HG03066 (cell line): ENCODE results near the gene ERAP2.

ENCODE experiments used
- ATAC-seq: cut with Tn5 transposase; IDR thresholded peaks from one replicate; pipeline ENCODE4 v1.9.1; 2021; ENCODE audit warnings: low read depth; ENCODE audit not compliant: unreplicated experiment

Gene ERAP2

DNA sequence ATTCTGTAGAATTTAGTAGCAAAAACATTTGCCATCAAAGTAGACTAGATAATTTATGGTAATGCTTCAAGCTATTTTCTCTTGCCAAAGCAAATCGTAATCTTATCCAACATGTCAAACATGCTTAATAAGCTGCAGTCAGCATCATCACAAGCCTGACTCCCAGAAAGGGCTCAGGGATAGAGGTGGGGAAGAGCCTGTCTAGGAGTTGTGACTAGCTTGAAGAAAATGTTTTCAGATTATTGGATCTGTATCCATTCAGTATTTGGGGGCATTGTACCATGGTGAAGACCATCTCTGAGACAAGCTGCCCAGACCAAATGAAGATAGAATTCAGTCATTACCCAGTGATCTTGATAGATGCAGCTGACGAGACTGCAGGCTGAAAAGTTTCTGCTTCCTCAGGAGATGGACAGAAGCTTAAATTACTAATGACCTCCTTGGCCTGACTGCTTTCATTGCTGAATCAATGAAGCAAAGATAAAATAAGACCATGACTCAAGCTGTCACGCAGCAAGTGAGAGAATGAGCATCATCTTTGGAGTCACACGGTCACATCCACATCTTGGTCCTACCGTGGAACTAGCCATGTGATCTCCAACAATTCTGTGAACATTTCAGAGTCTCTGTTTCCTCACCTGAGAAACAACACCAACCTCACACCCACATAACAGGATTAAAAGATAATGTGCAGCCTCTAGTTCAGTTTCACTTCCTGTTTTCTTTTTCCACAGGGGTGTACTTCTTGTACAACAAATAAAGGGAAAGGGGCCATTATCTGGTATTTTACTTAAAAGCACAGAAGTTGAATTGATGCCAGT lies 9.4 kb downstream of the ERAP2 start:
- peak; percentile 94 for ATAC-seq

DNA sequence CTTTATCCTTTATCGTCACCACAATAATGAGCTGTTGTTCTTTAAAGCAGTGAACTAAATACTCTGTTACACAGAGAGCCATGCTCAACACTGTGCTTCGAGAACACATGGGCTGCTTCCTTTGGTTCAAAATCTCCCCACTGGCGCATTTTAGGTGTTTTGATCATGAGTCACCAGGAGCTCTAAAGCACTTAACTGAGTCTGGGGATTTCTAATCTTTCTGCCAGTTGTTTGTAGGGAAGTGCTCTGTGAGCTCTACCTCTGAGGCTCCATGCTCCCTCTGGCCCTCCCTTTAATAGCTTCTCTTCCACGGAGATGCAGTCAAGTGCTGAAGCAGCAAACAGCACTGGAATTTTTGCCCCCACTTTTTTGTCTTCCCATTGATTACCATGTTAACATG lies 17.0 kb downstream of the ERAP2 start:
- ATAC-seq = no peak

DNA sequence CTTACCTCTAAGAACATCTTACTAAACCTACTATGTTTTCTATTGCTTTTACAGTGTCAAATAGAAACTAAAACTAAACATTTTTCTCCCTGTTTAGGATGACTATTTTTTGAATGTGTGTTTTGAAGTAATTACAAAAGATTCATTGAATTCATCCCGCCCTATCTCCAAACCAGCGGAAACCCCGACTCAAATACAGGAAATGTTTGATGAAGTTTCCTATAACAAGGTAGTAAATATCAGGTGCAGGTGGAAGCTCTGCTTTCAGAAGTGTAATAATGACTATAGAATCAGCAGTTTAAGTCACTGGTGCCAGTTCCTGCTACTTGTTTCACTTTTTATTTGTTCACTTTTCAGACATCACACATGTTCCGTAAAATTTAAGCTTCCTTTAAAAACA lies 20.0 kb downstream of the ERAP2 start:
- peak; percentile 74 for ATAC-seq

DNA sequence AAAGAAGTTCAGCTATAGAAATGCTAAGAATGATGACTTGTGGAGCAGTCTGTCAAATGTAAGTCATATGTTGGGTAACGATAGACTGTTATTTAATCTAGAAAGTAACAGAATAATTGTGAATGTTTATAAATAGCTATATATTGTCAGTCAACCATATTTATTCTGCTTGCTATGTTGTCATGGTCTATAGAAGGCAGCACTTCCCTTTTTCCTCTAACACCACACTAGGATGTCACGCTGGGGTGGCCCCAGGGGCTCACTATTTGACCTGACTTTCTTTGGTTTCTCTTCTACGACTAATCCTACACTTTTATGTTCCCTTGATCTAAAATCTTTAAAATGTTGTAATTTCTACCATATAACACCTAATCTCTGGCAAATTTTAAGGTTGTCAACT lies 20.5 kb downstream of the ERAP2 start:
- peak; percentile 92 for ATAC-seq

DNA sequence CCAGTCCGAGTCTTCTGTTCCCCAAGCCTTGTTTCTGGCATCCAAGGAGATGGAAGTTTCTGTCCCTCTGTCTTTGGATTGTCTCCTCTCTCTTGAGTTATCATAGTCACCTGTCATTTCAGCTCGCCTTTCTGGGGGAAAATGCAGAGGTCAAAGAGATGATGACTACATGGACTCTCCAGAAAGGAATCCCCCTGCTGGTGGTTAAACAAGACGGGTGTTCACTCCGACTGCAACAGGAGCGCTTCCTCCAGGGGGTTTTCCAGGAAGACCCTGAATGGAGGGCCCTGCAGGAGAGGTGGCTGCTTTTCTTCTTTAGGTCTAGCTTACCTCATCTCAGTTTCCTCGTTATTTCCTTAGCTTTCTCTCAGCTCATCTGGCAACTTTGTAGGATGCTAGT lies 25.1 kb downstream of the ERAP2 start:
- no peak for ATAC-seq

- ATAC-seq = no peak
These were observed 25.5 kb downstream of the ERAP2 start for GRCh38 chr5:96901841-96902240.

- ATAC-seq = no peak
These were observed 26.6 kb downstream of the ERAP2 start for GRCh38 chr5:96902876-96903275.

DNA sequence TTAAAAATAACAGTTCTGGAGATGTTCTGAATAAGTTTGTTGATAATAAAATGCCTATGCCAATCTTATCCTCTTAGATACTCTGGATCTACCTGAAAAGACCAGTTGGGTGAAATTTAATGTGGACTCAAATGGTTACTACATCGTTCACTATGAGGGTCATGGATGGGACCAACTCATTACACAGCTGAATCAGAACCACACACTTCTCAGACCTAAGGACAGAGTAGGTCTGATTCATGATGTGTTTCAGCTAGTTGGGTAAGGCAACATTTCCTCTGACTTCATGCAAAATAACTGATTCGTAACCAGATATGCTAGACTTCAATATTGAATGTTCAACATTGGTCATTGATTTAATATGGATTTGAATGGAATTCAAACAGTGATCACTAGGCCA lies 27.0 kb downstream of the ERAP2 start:
- ATAC-seq = no peak

DNA sequence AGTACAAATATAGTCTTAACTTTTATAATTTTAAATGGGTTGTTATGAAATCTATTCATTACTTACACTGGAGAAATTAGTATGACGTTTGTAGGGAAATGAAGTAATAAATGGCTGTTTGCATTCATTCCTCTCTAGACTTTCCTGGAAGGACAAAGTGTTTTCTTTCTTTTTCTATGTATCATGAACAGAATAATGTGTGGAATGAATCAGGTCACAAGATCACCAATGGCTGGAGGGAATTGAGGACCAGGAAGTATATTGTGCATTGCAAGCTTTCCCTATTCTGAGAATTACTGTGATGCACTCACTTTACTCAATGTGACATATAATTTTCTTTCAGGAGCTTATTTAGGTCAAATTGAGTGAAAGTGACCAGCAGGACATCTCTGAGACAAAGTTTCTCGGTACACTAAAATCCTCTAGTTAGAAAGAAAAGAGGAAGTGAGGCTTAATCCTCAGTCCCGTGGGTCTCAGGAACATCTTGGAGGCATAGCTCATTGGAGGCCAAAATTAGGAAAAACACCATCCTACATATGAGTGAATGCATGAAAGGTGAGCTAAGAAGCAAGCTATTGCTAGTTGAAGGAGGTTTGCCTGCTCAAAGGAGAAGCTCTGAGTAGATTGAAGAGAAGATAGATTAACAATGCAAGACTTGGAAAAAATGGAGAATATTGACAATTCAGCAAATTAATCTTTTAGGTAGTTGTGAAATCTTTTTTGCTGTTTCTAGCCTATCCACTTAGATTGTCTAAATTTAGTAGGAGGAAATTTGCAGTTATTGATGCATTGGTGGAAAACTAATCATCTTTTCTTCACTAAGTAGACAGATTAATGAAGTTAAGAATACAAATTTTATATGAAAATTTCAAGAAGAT lies 28.0 kb downstream of the ERAP2 start:
- no peak for ATAC-seq

GRCh38 chr5:96905864-96906263 lies 29.6 kb downstream of the ERAP2 start:
- ATAC-seq = no peak

- no peak for ATAC-seq
These were observed 32.7 kb downstream of the ERAP2 start for GRCh38 chr5:96909003-96909402.

- ATAC-seq = no peak
These were observed 33.1 kb downstream of the ERAP2 start for GRCh38 chr5:96909435-96909834.

DNA sequence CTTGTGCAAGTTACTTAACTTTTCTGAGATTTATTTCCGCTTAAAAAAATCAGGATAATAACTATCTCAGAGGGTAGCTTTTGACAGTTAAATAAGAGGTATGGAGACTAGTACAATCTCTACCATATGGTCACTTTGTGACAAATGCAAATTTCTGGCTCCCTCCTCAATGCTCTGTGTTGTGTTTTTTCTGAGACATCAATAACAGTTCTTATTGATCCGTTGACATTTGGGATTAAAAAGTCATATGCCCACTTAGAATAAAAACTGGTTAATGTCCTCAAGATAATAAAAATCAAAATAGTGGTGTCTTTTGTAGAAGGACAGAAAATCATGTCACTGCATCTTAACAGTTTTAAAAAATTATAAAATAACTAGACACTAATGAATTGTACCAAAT lies 34.8 kb downstream of the ERAP2 start:
- no peak for ATAC-seq

GRCh38 chr5:96913233-96913632 lies 36.9 kb downstream of the ERAP2 start:
- ATAC-seq = no peak

- ATAC-seq = peak; percentile 50
These were observed 43.5 kb downstream of the ERAP2 start for GRCh38 chr5:96919754-96920197.

DNA sequence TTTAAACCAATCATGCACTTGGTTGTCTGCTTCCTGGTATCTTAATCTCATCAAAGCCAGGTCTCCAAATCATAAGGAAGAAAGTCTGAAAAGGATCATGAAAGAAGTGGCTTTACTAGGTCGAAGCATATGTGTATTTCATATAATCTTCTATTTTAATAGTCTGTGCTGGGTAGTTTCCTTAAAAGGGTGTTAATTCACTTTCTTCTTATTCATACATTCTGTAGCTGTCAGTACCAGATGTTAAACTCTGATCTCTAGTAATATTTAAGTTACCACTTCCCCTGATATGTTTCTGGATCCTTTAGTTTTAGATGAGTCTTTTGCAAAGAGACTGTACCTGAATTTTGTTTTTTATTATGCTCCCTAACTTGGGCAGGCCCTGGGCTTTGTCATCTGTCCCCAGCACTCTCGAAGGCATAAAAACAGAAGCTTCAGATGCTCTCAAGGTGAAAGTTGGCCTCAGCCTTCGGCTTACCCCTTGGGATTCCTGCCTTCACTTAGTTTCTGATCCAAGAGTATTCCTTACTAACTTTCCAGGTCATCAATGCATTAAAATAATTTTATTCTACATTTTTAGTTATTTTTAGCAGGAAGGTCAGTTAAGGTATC lies 44.5 kb downstream of the ERAP2 start:
- no peak for ATAC-seq

DNA sequence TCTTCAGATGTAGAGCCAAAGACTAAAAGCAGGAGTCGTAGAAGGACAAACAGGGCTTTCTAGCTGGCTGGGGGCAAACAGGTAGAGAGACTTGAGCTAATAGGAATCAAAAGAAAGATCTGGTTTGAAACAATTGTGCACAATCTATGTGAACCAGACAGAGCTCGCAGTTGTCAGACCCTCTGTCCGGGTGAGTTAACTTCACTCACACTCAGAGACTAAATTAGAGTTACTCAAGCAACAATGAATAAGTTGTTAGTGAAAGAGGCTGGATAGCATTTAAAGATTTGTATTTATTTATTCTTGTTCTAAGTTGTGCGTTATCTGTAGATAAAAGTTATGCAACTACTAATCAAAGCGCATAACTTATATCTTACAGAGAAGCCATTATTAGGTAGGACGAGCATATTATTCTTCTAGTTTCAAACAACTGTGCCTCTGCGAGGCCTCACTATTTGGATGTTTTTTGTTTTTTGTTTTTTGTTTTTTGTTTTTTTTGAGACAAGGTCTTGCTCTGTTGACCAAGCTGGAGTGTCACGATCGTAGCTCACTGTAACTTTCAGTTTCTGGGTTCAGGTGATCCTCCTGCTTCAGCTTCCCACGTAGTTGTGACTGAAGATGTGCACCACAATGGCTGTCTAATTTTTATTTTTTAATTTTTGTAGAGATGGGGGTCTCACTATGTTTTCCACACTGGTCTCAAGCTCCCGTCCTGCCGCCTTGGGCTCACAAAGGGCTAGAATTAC lies 46.4 kb downstream of the ERAP2 start:
- no peak for ATAC-seq

DNA sequence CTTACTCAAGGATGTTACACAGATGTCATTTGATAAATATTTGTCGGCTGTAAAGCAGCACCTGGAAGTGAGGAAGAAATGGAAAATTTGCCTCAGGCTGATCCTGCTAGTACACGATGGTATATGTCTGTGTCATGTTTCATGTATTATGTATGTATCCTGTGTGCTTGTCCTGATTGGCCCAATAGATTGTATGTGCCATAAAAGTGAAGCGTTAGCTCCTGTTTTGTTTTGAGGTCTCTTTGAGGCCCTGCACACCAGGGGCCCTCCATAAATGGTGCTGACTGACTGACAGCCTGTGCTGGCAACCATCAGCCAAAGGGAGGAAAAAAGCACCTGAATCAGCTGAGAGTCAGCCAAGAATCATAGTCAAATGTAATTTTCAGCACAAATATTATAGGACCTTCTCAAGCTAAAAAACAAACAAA lies 47.7 kb downstream of the ERAP2 start:
- no peak for ATAC-seq

- no peak for ATAC-seq
These were observed 50.0 kb downstream of the ERAP2 start for GRCh38 chr5:96926276-96926675.

DNA sequence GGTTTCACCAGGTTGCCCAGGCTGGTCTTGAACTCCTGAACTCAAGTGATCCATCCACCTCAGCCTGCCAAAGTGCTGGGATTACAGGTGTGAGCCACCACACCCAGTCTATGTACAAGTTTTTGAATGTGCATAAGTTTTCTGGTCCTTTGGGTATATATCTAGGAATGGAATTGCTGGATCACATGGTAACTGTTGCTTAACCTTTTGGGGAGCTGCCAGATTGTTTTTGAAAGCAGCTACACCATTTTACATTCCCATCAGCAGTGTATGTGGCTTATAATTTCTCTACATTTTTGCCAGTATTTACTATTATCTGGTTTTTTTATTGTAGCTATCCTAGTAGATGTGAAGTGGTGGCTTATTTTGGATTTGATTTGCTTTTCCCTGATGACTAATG lies 50.7 kb downstream of the ERAP2 start:
- ATAC-seq = no peak
